Suprapubic skin (tissue), 3 donors: Measurements from ENCODE around the gene GOPC.
"Not testable (repeated sequence)": the region's sequence is repeated elsewhere in the genome, so short reads cannot be mapped to it uniquely, and the experiment has no call there.

Source experiments
- CTCF ChIP-seq, 2 donors: fragments of 200-600 bp in 1 of 2; fragments of 450-650 bp in 1 of 2; sonication (generic) in 1 of 2; IDR thresholded peaks; one replicate each; pipeline ENCODE4 v1.5.1; 2016 to 2019; ENCODE audit warnings: antibody characterized with exemption in 2 of 2, mild to moderate bottlenecking in 1 of 2, moderate library complexity in 1 of 2
- POLR2AphosphoS5 ChIP-seq, 3 donors: sonication (generic); formaldehyde crosslinking; IDR thresholded peaks; one replicate each; pipeline ENCODE4 v1.6.1; 2017; ENCODE audit warnings: antibody characterized with exemption in 3 of 3

- TF ChIP-seq CTCF, POLR2AphosphoS5 (IDR thresholded peaks at IDR 0.05): not testable (repeated sequence)
Measured at GRCh38 chr6:117517995-117518394, 84.3 kb downstream of the GOPC start.
